ENCODE results near the gene PCDHB15.

- TF ChIP-seq CTCF (IDR thresholded peaks at IDR 0.05; ENCODE audit: insufficient read depth, low read length) (no peak), POLR2AphosphoS5 (IDR thresholded peaks at IDR 0.05; ENCODE audit: low read depth) (no peak)
Measured at GRCh38 chr5:141199359-141200235, 45.6 kb upstream of the PCDHB15 start, which contains the start of gene PCDHB11.
